Measurements from ENCODE around the gene TEX22. TPM values are rescaled to one million over a fixed set of nuclear protein-coding genes. Genes with fewer than 3 reads are reported as not detected.

The TEX22 gene
- total RNA-seq, 1 experiment from 2014 or later: 0.41 TPM

- DNase-seq (ENCODE audit: low spot score): no peak
- in situ Hi-C loops (cut with HindIII; ENCODE audit: low sequenced_read_pairs): no loop called here
These were observed 32.7 kb upstream of the TEX22 start for GRCh38 chr14:105365681-105366080.

- in situ Hi-C loops (cut with HindIII; ENCODE audit: low sequenced_read_pairs): no loop called here
- no peak for DNase-seq (ENCODE audit: low spot score)
These were observed 31.8 kb upstream of the TEX22 start for GRCh38 chr14:105366386-105367074.

- DNase-seq (ENCODE audit: low spot score): no peak
- in situ Hi-C loops (cut with HindIII; ENCODE audit: low sequenced_read_pairs): no loop called here
These were observed 31.0 kb upstream of the TEX22 start for GRCh38 chr14:105367116-105368031.

- in situ Hi-C loops (cut with HindIII; ENCODE audit: low sequenced_read_pairs): no loop called here
- no peak for DNase-seq (ENCODE audit: low spot score)
These were observed 30.3 kb upstream of the TEX22 start for GRCh38 chr14:105368032-105368417.

GRCh38 chr14:105368426-105368825, 29.9 kb upstream of the TEX22 start:
- no peak for DNase-seq (ENCODE audit: low spot score)
- in situ Hi-C loops (cut with HindIII; ENCODE audit: low sequenced_read_pairs): no loop called here

GRCh38 chr14:105368910-105369652, 29.3 kb upstream of the TEX22 start:
- in situ Hi-C loops (cut with HindIII; ENCODE audit: low sequenced_read_pairs): no loop called here
- DNase-seq (ENCODE audit: low spot score): no peak

- DNase-seq (ENCODE audit: low spot score): no peak
- in situ Hi-C loops (cut with HindIII; ENCODE audit: low sequenced_read_pairs): no loop called here
These were observed 28.7 kb upstream of the TEX22 start for GRCh38 chr14:105369653-105370040.

GRCh38 chr14:105374389-105374788, 23.9 kb upstream of the TEX22 start:
- in situ Hi-C loops (cut with HindIII; ENCODE audit: low sequenced_read_pairs): no loop called here
- DNase-seq (ENCODE audit: low spot score): no peak

GRCh38 chr14:105375635-105376057, 22.7 kb upstream of the TEX22 start:
- no peak for DNase-seq (ENCODE audit: low spot score)
- in situ Hi-C loops (cut with HindIII; ENCODE audit: low sequenced_read_pairs): no loop called here

- no peak for DNase-seq (ENCODE audit: low spot score)
- in situ Hi-C loops (cut with HindIII; ENCODE audit: low sequenced_read_pairs): no loop called here
These were observed 21.6 kb upstream of the TEX22 start for GRCh38 chr14:105376521-105377440.

GRCh38 chr14:105377555-105378182, 20.7 kb upstream of the TEX22 start:
- no peak for DNase-seq (ENCODE audit: low spot score)
- in situ Hi-C loops (cut with HindIII; ENCODE audit: low sequenced_read_pairs): no loop called here

- in situ Hi-C loops (cut with HindIII; ENCODE audit: low sequenced_read_pairs): no loop called here
- no peak for DNase-seq (ENCODE audit: low spot score)
These were observed 20.1 kb upstream of the TEX22 start for GRCh38 chr14:105378199-105378598.

GRCh38 chr14:105378873-105379685, 19.3 kb upstream of the TEX22 start:
- in situ Hi-C loops (cut with HindIII; ENCODE audit: low sequenced_read_pairs): no loop called here
- DNase-seq (ENCODE audit: low spot score): no peak

- DNase-seq (ENCODE audit: low spot score): no peak
- in situ Hi-C loops (cut with HindIII; ENCODE audit: low sequenced_read_pairs): no loop called here
These were observed 18.4 kb upstream of the TEX22 start for GRCh38 chr14:105379946-105380345.

- DNase-seq (ENCODE audit: low spot score): no peak
- in situ Hi-C loops (cut with HindIII; ENCODE audit: low sequenced_read_pairs): no loop called here
These were observed 17.6 kb upstream of the TEX22 start for GRCh38 chr14:105380756-105381155.

GRCh38 chr14:105381446-105382342, 16.6 kb upstream of the TEX22 start:
- no peak for DNase-seq (ENCODE audit: low spot score)
- in situ Hi-C loops (cut with HindIII; ENCODE audit: low sequenced_read_pairs): no loop called here

Data from G401 (cell line).